Stimulated activated naive B cell treated with anti-CD40 and anti-IgM and Interleukin-4, amounts not matched to agents 10 μg/mL and 1 μg/mL and 100 μg/mL, for 72 hours (primary cell): Measurements from ENCODE around the gene GFPT2.
"Not testable (repeated sequence)": the region's sequence is repeated elsewhere in the genome, so short reads cannot be mapped to it uniquely, and the experiment has no call there.

Experiments
- ATAC-seq, 2 donors: fragments of 150-1000 bp; cut with Tn5 transposase; replicated peaks; 2 replicates each; pipeline ENCODE4 v1.10.0; 2021; ENCODE audit warnings: moderate library complexity in 1 of 2
- DNase-seq: peaks from one replicate; pipeline ENCODE4 v3.0.0; 2021
- H3K27ac Mint-ChIP-seq: one replicate; pipeline ENCODE4 v1.8.0; 2022; ENCODE audit warnings: mild to moderate bottlenecking, mixed read lengths
- H3K27me3 Mint-ChIP-seq, 2 donors: one replicate each; pipeline ENCODE4 v1.8.0; 2022; ENCODE audit warnings: mixed read lengths in 2 of 2
- H3K36me3 Mint-ChIP-seq, 2 donors: one replicate each; pipeline ENCODE4 v1.8.0; 2022; ENCODE audit warnings: mixed read lengths in 2 of 2, mild to moderate bottlenecking in 1 of 2
- H3K4me1 Mint-ChIP-seq, 2 donors: one replicate each; pipeline ENCODE4 v1.8.0; 2022; ENCODE audit warnings: mixed read lengths in 2 of 2, mild to moderate bottlenecking in 1 of 2
- H3K4me3 Mint-ChIP-seq, 2 donors: one replicate each; pipeline ENCODE4 v1.8.0; 2022; ENCODE audit warnings: mild to moderate bottlenecking in 2 of 2, mixed read lengths in 2 of 2, moderate library complexity in 1 of 2
- H3K9me3 Mint-ChIP-seq, 2 donors: one replicate each; pipeline ENCODE4 v1.8.0; 2022; ENCODE audit warnings: mixed read lengths in 2 of 2, mild to moderate bottlenecking in 1 of 2

GFPT2 gene

GRCh38 chr5:180303226-180304015 lies 49.7 kb downstream of the GFPT2 start:
- DNase-seq: no peak
- Mint-ChIP-seq H3K27ac (no peak overlapping the region), H3K4me1 (no peaks in the 10 kb centered on the region)

DNA sequence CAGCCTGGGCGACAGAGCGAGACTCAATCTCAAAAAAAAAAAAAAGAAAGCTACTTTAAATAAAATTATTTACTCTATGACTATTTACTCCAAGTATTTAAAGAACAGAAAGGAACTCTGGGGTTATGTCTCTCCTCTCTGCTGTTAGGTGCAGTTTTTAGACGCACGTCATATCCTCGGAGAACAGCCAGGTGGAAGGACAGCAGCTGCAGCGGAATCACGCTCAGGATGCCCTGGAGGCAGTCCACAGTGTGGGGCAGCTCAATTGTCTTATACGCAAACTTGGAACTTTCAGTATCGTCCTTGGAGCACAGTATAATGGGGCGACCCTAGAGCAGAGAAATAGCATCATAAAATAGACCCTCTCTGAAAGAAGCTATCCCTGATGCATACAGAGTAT lies 50.9 kb downstream of the GFPT2 start:
- Mint-ChIP-seq H3K36me3 (no peaks in the 10 kb centered on the region), H3K27ac (no peak overlapping the region), H3K4me1 (peaks cover 0 to 4% of the 10 kb centered on the region in 2 donors), H3K27me3 (peaks cover 4 to 19% of the 10 kb centered on the region in 2 donors), H3K9me3 (no peaks in the 10 kb centered on the region), H3K4me3 (no peak overlapping the region)
- no peak for ATAC-seq
- no peak for DNase-seq

More at GRCh38 chr5:180303226-180304015, 49.7 kb downstream of the GFPT2 start:
- peaks cover 4 to 19% of the 10 kb centered on the region in 2 donors for H3K27me3 Mint-ChIP-seq
- ATAC-seq: no peak
- no peaks in the 10 kb centered on the region for H3K36me3 Mint-ChIP-seq
- no peaks in the 10 kb centered on the region for H3K9me3 Mint-ChIP-seq
- no peak overlapping the region for H3K4me3 Mint-ChIP-seq

GRCh38 chr5:180301253-180301652 lies 51.9 kb downstream of the GFPT2 start:
- peaks cover 0 to 4% of the 10 kb centered on the region in 2 donors for H3K4me1 Mint-ChIP-seq
- DNase-seq: no peak
- no peaks in the 10 kb centered on the region for H3K9me3 Mint-ChIP-seq
- ATAC-seq: no peak
- H3K36me3 Mint-ChIP-seq: no peaks in the 10 kb centered on the region
- no peak overlapping the region for H3K4me3 Mint-ChIP-seq
- H3K27ac Mint-ChIP-seq: no peak overlapping the region
- peaks cover 4 to 19% of the 10 kb centered on the region in 2 donors for H3K27me3 Mint-ChIP-seq

- Mint-ChIP-seq H3K9me3 (no peaks in the 10 kb centered on the region), H3K4me1 (peaks cover 8 to 16% of the 10 kb centered on the region in 2 donors), H3K27ac (no peak overlapping the region), H3K4me3 (no peak overlapping the region), H3K27me3 (peaks cover 4 to 13% of the 10 kb centered on the region in 2 donors), H3K36me3 (peaks cover 0 to 4% of the 10 kb centered on the region in 2 donors)
- no peak for DNase-seq
- no peak for ATAC-seq
Measured at GRCh38 chr5:180299526-180299925, 53.6 kb downstream of the GFPT2 start.

DNA sequence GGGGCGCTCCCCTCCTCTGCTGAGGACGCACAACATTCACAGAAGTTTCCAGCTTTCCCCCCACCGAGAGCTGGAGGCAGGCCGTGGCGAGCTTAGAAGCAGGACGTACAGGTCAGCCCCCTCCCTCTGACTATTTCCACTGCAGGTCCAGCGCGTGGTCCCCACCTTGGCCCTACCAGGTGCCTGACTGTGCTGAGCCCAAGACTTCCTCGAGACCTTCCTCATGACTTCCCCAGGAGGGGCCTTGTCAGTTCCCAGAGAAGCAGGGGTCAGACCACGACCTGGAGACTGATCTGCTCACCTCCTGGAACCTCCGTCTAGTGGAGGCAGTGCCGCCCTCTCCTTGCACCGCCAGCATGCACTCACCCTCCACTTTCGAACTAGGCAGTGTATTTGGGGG lies 54.1 kb downstream of the GFPT2 start:
- H3K9me3 Mint-ChIP-seq, ATAC-seq, H3K36me3 Mint-ChIP-seq, H3K27ac Mint-ChIP-seq, H3K4me3 Mint-ChIP-seq, DNase-seq: not testable (repeated sequence)
- Mint-ChIP-seq H3K4me1 (peaks cover 11 to 21% of the 10 kb centered on the region in 2 donors), H3K27me3 (peaks cover 4 to 11% of the 10 kb centered on the region in 2 donors)

DNA sequence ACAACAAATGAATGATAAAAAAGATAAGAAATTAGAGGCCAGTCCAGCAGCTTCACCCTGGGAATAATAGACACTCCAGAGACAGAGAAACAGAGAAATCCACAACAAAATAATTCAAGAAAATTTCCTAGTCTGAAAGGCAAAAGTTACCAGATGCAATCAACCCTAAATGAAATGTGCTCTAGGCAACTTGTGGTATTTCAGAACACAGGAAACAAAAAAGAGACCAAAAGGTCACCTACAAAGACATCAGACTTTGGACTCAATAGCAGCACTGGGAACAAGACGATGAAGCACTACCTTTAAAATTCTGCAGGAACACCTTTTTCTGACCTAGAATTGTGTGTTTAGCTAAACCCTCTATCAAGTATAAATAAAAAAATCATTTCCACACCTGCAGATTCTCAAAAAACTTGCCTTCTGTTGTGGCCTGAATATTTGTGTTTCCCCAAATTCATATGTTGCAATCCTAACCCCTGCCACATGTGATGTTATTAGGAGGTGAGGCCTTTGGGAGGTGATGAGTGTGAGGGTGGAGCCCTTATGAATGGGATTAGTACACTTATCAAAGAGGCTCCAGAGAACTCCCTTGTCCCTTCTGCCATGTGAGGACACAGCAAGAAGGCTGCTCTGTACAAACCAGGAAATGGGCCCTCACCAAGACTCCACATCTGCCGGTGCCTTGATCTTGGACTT lies 55.4 kb downstream of the GFPT2 start:
- Mint-ChIP-seq H3K27me3 (peaks cover 4 to 6% of the 10 kb centered on the region in 2 donors), H3K9me3 (no peaks in the 10 kb centered on the region), H3K4me3 (no peak overlapping the region), H3K4me1 (peaks cover 19 to 34% of the 10 kb centered on the region in 2 donors), H3K27ac (peak overlapping the region; percentile 42), H3K36me3 (peaks cover 3 to 8% of the 10 kb centered on the region in 2 donors)
- ATAC-seq (no peak), DNase-seq (no peak)

DNA sequence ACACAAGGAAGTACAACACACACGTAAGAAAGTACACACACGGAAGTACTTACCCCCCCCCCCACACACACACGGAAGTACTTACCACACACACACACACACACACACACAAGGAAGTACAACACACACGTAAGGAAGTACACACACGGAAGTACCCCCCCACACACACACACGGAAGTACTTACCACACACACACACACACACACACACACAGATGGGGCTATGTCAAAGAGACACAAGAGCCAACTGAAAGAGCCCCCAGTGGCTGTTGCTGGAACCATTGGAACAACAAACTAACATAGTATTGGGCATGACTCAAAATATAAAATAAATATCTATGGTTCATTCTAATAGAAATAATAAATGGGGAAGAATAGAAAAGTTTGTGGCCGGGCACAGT lies 56.4 kb downstream of the GFPT2 start:
- H3K36me3 Mint-ChIP-seq: peaks cover 3 to 8% of the 10 kb centered on the region in 2 donors

DNA sequence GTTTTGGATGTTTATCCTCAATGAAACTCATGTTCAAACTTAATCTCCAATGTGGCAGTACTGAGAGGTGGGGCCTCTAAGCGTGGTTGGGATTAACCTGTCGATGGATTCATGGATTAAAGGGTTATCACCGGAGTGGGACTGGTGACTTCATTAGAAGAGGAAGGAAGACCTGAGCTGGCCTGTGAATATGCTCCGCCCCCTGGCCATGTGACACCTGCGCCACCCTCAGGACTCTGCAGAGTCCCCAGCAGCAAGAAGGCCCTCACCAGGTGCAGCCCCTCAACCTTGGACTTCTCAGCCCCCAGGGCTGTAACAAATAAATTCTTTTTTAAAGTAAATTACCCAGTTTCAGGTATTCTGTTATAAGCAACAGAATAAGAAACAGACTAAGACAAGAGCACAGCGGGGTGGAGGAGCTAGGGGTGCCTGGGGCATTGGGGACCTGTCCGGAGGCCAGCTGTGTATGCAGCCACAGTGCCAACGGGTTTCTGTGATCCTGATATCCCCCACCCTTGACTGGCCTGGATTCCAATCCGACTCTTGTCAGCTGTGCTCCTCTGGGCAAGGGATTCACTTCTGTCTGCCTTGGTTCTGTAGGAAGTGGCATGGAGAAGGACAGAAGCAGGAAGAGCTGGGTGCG lies 58.1 kb downstream of the GFPT2 start:
- H3K36me3 Mint-ChIP-seq: peaks cover 5 to 8% of the 10 kb centered on the region in 2 donors
- no peaks in the 10 kb centered on the region for H3K27me3 Mint-ChIP-seq
- H3K27ac Mint-ChIP-seq: no peak overlapping the region
- H3K4me3 Mint-ChIP-seq: no peak overlapping the region
- DNase-seq (no peak), ATAC-seq (no peak)
- H3K4me1 Mint-ChIP-seq: peaks cover 31 to 50% of the 10 kb centered on the region in 2 donors
- no peaks in the 10 kb centered on the region for H3K9me3 Mint-ChIP-seq

More for the DNA sequence above, 56.4 kb downstream of the GFPT2 start:
- Mint-ChIP-seq H3K27me3 (peaks cover 4 to 6% of the 10 kb centered on the region in 2 donors), H3K4me1 (peaks cover 22 to 38% of the 10 kb centered on the region in 2 donors), H3K4me3 (no peak overlapping the region), H3K27ac (no peak overlapping the region), H3K9me3 (no peaks in the 10 kb centered on the region)
- DNase-seq (no peak), ATAC-seq (no peak)

- no peak overlapping the region for H3K4me3 Mint-ChIP-seq
- no peaks in the 10 kb centered on the region for H3K9me3 Mint-ChIP-seq
- peak overlapping the region; percentile 77 for H3K27ac Mint-ChIP-seq
- peaks cover 31 to 56% of the 10 kb centered on the region in 2 donors for H3K4me1 Mint-ChIP-seq
- DNase-seq (no peak), ATAC-seq (no peak)
- H3K36me3 Mint-ChIP-seq: peaks cover 5 to 8% of the 10 kb centered on the region in 2 donors
- no peaks in the 10 kb centered on the region for H3K27me3 Mint-ChIP-seq
Measured at GRCh38 chr5:180294411-180294810, 58.7 kb downstream of the GFPT2 start.

DNA sequence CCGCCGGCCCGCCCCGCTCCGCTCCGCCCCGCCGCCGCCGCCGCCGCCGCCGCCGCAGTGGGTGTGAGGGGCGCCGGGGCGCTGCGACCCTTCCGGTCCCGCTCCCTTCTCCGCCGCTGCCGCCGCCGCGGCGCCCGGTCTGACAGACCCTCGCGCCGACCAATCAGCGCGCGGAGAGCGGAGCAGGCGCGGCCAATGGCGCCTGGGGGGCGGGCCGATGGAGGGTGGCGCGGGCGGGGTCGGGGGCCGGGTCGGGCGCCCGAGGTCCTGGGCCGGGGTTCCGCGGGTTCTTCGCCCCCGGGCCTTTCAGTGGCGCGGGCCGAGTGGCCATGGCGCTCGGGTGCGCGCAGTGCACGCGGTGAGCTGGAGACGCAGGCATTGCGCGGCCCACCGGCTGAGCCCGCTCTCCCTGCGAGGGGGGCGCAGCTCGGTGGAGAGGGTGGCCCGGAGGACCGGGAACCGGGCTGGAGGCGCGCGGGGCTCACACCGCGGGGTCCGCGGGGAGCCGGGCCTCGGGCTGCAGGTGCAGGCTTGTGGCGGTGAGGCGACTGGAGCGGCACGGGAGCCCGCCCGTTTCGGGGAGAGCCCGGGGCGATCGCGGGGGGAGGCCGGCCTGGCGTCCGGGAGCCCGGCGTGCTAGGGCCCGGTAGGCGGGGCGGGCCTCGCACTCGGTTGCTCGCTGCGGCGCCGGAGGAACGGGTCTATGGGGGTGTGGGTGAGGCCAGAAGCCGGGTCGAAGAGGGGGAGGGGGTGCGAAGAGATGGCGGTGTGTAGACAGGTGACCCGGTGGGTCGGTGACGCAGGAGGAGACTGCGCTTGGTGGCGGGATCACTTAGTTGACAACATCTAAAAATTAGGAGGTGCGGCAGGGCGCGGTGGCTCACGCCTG lies 60.9 kb downstream of the GFPT2 start, which contains the start of gene MAPK9:
TSS of gene MAPK9 (minus strand) at position 141 of the 889 bp plus-strand sequence. CDS start 11,522 bp downstream, outside the sequence.
- H3K9me3 Mint-ChIP-seq: no peaks in the 10 kb centered on the region
- no peaks in the 10 kb centered on the region for H3K27me3 Mint-ChIP-seq
- peak within 1 kb of the TSS; percentile 90 to 93 for H3K4me3 Mint-ChIP-seq
- ATAC-seq (peak; percentile 82 to 84), DNase-seq (peak; percentile 78)
- H3K4me1 Mint-ChIP-seq: peaks cover 36 to 58% of the 10 kb centered on the region in 2 donors
- peaks cover 5 to 11% of the 10 kb centered on the region in 2 donors for H3K36me3 Mint-ChIP-seq
- H3K27ac Mint-ChIP-seq: peak within 1 kb of the TSS; percentile 93

DNA sequence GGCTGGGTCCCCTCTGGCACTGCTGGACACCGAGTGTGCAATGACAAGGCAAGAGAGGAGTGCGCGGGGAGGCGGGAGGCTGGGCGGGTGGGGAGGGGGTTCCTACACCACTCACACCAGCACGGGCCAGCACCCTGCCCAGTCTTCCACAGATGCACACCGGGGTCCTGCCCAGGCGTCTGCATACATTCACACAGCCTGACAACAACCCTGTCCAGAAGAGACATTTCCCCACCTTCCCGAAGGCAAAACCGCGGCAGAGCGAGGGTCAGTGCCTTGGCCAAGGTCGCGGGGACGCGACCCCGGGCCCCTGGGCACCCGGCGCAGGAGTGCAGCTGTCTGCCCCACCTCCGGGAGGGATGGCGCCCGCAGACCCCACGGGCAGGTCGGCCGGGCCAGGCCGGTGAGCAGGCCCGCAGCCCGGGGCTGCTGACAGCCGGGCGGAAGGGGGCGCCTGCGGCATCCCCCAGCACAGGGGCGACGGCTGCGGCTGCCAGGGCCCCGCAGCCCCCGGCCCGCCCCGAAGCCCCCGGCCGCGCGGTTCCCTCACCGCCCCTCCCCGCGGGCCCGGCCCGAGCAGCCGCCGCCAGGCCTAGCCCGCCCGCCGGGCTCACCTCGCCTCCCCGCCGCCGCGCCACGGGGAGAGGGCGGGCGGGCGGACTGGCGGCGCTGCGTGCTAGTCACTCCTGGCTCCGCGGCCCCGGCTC lies 61.7 kb downstream of the GFPT2 start:
- DNase-seq (peak; percentile 35), ATAC-seq (peak; percentile 39 to 40)
- H3K9me3 Mint-ChIP-seq: no peaks in the 10 kb centered on the region
- H3K27me3 Mint-ChIP-seq: no peaks in the 10 kb centered on the region
- peaks cover 7 to 17% of the 10 kb centered on the region in 2 donors for H3K36me3 Mint-ChIP-seq
- H3K4me1 Mint-ChIP-seq: peaks cover 38 to 58% of the 10 kb centered on the region in 2 donors
- peak overlapping the region; percentile 90 to 93 for H3K4me3 Mint-ChIP-seq
- peak overlapping the region; percentile 92 for H3K27ac Mint-ChIP-seq

GRCh38 chr5:180290568-180291233 lies 62.4 kb downstream of the GFPT2 start:
- H3K36me3 Mint-ChIP-seq: peaks cover 7 to 18% of the 10 kb centered on the region in 2 donors
- no peaks in the 10 kb centered on the region for H3K27me3 Mint-ChIP-seq
- ATAC-seq (no peak), DNase-seq (no peak)
- H3K27ac Mint-ChIP-seq: peak overlapping the region; percentile 92
- no peaks in the 10 kb centered on the region for H3K9me3 Mint-ChIP-seq
- H3K4me3 Mint-ChIP-seq: peak overlapping the region; percentile 85 to 93
- peaks cover 34 to 53% of the 10 kb centered on the region in 2 donors for H3K4me1 Mint-ChIP-seq
